Measurements from ENCODE around the gene ASIC3. TPM values are rescaled to one million over a fixed set of nuclear protein-coding genes. Genes with fewer than 3 reads are reported as not detected.

The ASIC3 gene
- total and polyA plus RNA-seq, 2 of the 4 experiments (the other 2 are of a cell fraction) = 0.74 TPM; not detected in 1

DNA sequence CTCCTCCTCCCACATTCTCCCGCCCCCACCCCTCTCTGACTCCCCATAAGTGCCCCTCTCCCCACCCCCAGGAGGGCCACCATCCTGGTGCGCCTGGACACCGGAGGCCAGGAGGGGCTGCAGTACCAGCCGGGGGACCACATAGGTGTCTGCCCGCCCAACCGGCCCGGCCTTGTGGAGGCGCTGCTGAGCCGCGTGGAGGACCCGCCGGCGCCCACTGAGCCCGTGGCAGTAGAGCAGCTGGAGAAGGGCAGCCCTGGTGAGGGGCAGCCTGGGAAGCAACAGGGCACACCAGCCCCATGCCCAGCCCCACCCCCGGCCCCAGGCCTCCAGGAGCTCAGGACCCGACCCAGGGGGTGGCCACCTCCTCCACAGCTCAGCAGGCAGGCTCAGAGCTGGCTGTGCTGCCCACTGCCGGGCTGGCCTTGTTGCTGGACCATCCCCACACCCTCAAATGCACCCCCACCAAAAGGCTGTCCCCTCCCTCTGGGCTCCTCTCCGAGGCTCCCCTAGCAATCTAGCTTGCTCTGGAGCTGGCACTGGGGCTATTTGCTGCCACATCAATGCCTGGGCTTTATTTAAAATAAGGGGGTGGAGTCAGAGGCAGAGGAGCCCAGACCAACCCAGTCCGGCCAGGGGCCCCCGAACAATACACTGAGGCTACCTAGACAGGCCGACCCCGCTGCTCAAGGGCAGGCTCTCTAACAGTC, 38.8 kb upstream of the ASIC3 start:
- Histone ChIP-seq H3K27me3 (ENCODE audit: control insufficient read depth, insufficient read depth, low read length) (peaks cover 20% of the 10 kb centered on the region), H3K4me2 (ENCODE audit: low read depth, low read length) (no peak overlapping the region), H4K5ac (ENCODE audit: low read depth, low read length) (no peak overlapping the region), H3K23ac (ENCODE audit: low read depth, low read length) (no peak overlapping the region), H3K27ac (ENCODE audit: insufficient read depth, low read length) (no peak overlapping the region), H3K4me1 (ENCODE audit: control insufficient read depth, insufficient read depth, low read length) (peaks cover 9% of the 10 kb centered on the region; the same call in 1 of the 2 replicates), H3K56ac (ENCODE audit: extremely low read depth, insufficient read depth, low read length) (no peak overlapping the region), H3K18ac (ENCODE audit: low read depth, low read length) (no peak overlapping the region), H2AK9ac (replicated peaks; ENCODE audit: low read depth, low read length, poor library complexity) (no peak overlapping the region), H2BK5ac (ENCODE audit: low read depth, low read length, poor library complexity, severe bottlenecking) (no peak overlapping the region), H3K9me1 (ENCODE audit: insufficient read depth, low read length) (no peaks in the 10 kb centered on the region), H3K36me3 (ENCODE audit: control insufficient read depth, insufficient read depth, low read length) (no peaks in the 10 kb centered on the region), H3K9me3 (ENCODE audit: control insufficient read depth, insufficient read depth, low read length) (no peaks in the 10 kb centered on the region), H2AFZ (replicated peaks; ENCODE audit: low read length, poor library complexity) (no peak overlapping the region), H3K14ac (replicated peaks; ENCODE audit: low read depth, low read length) (no peak overlapping the region), H3K79me1 (ENCODE audit: low read depth in 1 of 2, low read length in 2 of 2) (no peaks in the 10 kb centered on the region), H2BK120ac (ENCODE audit: low read depth, low read length) (no peak overlapping the region), H3K4me3 (ENCODE audit: insufficient read depth, low read depth, low read length) (no peak overlapping the region), H4K8ac (ENCODE audit: low read depth in 2 of 2, low read length in 2 of 2) (no peak overlapping the region), H2BK20ac (ENCODE audit: low read depth, low read length) (no peak overlapping the region), H4K91ac (ENCODE audit: insufficient read depth, low read depth, low read length) (no peak overlapping the region), H4K20me1 (ENCODE audit: insufficient read depth, low read length) (no peaks in the 10 kb centered on the region), H2AK5ac (ENCODE audit: low read depth, low read length) (no peak overlapping the region), H3K9ac (ENCODE audit: low read depth, low read length) (no peak overlapping the region), H2BK15ac (ENCODE audit: low read depth, low read length) (no peak overlapping the region), H3K4ac (ENCODE audit: low read depth, low read length) (no peak overlapping the region)
- in situ Hi-C loops (cut with MboI; ENCODE audit: low sequenced_read_pairs) = no loop called here
- intact Hi-C loops (cut with micrococcal nuclease) = loop anchor here (5.0 kb wide), 1 partner anchor 103 kb away; no protein-coding TSS in a partner anchor
- CTCF ChIA-PET = no interaction called here
- TF ChIP-seq, protein P1, sequence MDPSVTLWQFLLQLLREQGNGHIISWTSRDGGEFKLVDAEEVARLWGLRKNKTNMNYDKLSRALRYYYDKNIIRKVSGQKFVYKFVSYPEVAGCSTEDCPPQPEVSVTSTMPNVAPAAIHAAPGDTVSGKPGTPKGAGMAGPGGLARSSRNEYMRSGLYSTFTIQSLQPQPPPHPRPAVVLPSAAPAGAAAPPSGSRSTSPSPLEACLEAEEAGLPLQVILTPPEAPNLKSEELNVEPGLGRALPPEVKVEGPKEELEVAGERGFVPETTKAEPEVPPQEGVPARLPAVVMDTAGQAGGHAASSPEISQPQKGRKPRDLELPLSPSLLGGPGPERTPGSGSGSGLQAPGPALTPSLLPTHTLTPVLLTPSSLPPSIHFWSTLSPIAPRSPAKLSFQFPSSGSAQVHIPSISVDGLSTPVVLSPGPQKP (IDR thresholded peaks at IDR 0.05; ENCODE audit: borderline replicate concordance, low read depth, low read length) = no peak
- no peak for TF ChIP-seq MAZ (IDR thresholded peaks at IDR 0.05; ENCODE audit: borderline replicate concordance, low read depth, low read length)
- no peak for TF ChIP-seq POLR2A (IDR thresholded peaks at IDR 0.05; ENCODE audit: low read depth, low read length)
- no peak for TF ChIP-seq CEBPB (IDR thresholded peaks at IDR 0.05; ENCODE audit: low read depth, low read length)
- no peak for TF ChIP-seq FOS (IDR thresholded peaks at IDR 0.05; ENCODE audit: low read depth, low read length)
- TF ChIP-seq MXI1 (IDR thresholded peaks at IDR 0.05; ENCODE audit: borderline replicate concordance, low read depth, low read length) = no peak
- no peak for TF ChIP-seq BHLHE40 (IDR thresholded peaks at IDR 0.05; ENCODE audit: low read depth, low read length)
- TF ChIP-seq MAFK (IDR thresholded peaks at IDR 0.05; ENCODE audit: low read depth, low read length) = no peak
- TF ChIP-seq NFE2L2 (IDR thresholded peaks at IDR 0.05; ENCODE audit: low read depth, low read length) = no peak
- no peak for TF ChIP-seq SMC3 (IDR thresholded peaks at IDR 0.05; ENCODE audit: low read depth, low read length)
- TF ChIP-seq, protein P2, sequence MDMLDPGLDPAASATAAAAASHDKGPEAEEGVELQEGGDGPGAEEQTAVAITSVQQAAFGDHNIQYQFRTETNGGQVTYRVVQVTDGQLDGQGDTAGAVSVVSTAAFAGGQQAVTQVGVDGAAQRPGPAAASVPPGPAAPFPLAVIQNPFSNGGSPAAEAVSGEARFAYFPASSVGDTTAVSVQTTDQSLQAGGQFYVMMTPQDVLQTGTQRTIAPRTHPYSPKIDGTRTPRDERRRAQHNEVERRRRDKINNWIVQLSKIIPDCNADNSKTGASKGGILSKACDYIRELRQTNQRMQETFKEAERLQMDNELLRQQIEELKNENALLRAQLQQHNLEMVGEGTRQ (IDR thresholded peaks at IDR 0.05; ENCODE audit: low read depth, low read length) = no peak
- TF ChIP-seq RAD21 (IDR thresholded peaks at IDR 0.05; ENCODE audit: low read length) = no peak
- TF ChIP-seq, protein P3, sequence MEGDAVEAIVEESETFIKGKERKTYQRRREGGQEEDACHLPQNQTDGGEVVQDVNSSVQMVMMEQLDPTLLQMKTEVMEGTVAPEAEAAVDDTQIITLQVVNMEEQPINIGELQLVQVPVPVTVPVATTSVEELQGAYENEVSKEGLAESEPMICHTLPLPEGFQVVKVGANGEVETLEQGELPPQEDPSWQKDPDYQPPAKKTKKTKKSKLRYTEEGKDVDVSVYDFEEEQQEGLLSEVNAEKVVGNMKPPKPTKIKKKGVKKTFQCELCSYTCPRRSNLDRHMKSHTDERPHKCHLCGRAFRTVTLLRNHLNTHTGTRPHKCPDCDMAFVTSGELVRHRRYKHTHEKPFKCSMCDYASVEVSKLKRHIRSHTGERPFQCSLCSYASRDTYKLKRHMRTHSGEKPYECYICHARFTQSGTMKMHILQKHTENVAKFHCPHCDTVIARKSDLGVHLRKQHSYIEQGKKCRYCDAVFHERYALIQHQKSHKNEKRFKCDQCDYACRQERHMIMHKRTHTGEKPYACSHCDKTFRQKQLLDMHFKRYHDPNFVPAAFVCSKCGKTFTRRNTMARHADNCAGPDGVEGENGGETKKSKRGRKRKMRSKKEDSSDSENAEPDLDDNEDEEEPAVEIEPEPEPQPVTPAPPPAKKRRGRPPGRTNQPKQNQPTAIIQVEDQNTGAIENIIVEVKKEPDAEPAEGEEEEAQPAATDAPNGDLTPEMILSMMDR (conservative IDR thresholded peaks at IDR 0.05; ENCODE audit: low read depth, low read length) = no peak
- ATAC-seq (ENCODE audit: low read depth) (no peak), DNase-seq (no peak)
- no TSS peak for BruUV-seq (replicated peaks)
- 73% methylated on average over 11 of the region's 22 CpGs; no CpG with 5 or more reads in 1 of the 2 experiments for WGBS, 2 experiments (ENCODE audit: extremely low coverage in 2 of 2, insufficient read length in 1 of 2)
- dilution Hi-C loops (cut with HindIII; ENCODE audit: low sequenced_read_pairs, unreplicated experiment) = no loop called here
- POLR2A ChIA-PET (ENCODE audit: unreplicated experiment) = no interaction called here

Data from IMR-90 (cell line).